ENCODE measurements around the gene SETD3.

The SETD3 gene

DNA sequence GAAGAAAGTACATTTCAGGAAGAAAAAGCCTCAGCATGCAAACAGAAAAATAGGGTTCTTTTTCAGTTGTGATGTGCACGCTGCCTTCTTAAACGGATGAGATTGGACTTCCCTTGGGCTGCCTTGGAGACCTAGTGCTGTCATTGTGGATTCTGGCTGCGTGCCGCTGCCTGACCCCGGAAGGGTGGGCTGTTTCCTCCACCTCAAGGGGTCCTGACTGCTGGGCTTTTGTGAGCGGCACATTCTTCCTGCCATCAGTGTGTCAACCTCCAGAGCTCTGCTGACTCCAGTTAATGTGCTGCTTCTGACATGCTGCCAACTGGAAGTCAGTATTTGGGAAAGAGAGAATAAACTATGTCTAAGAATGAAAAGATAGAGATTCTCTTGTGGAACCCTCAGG is 25.6 kb upstream of the SETD3 start:
- Histone ChIP-seq H3K9me3 (ENCODE audit: insufficient read depth, low read length) (no peaks in the 10 kb centered on the region), H3K79me2 (ENCODE audit: insufficient read depth, low read length) (no peaks in the 10 kb centered on the region), H3K27me3 (ENCODE audit: low read length) (no peaks in the 10 kb centered on the region), H2AFZ (ENCODE audit: low read depth, low read length, severe bottlenecking) (no peak overlapping the region), H3K27ac (ENCODE audit: low read depth, low read length) (no peak overlapping the region), H3K4me2 (ENCODE audit: low read depth, low read length, poor library complexity, severe bottlenecking) (no peak overlapping the region), H3K36me3 (ENCODE audit: low read length) (peaks cover 13% of the 10 kb centered on the region; the same call in 1 of the 2 replicates), H4K20me1 (ENCODE audit: low read depth, low read length) (no peaks in the 10 kb centered on the region), H3F3A (ENCODE audit: insufficient read depth) (no peaks in the 10 kb centered on the region), H3K9ac (ENCODE audit: low read length) (no peak overlapping the region), H3K9me2 (replicated peaks; ENCODE audit: insufficient read depth, low read length) (no peaks in the 10 kb centered on the region), H3K4me3 (ENCODE audit: insufficient read depth, low read length, poor library complexity, severe bottlenecking) (no peak overlapping the region)
- TF ChIP-seq EZH2phosphoT487 (conservative IDR thresholded peaks at IDR 0.05; ENCODE audit: low read length) = no peak
- TF ChIP-seq, protein P1, sequence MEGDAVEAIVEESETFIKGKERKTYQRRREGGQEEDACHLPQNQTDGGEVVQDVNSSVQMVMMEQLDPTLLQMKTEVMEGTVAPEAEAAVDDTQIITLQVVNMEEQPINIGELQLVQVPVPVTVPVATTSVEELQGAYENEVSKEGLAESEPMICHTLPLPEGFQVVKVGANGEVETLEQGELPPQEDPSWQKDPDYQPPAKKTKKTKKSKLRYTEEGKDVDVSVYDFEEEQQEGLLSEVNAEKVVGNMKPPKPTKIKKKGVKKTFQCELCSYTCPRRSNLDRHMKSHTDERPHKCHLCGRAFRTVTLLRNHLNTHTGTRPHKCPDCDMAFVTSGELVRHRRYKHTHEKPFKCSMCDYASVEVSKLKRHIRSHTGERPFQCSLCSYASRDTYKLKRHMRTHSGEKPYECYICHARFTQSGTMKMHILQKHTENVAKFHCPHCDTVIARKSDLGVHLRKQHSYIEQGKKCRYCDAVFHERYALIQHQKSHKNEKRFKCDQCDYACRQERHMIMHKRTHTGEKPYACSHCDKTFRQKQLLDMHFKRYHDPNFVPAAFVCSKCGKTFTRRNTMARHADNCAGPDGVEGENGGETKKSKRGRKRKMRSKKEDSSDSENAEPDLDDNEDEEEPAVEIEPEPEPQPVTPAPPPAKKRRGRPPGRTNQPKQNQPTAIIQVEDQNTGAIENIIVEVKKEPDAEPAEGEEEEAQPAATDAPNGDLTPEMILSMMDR (IDR thresholded peaks at IDR 0.05; ENCODE audit: insufficient read depth, low read length, poor library complexity, severe bottlenecking) = no peak

DNA sequence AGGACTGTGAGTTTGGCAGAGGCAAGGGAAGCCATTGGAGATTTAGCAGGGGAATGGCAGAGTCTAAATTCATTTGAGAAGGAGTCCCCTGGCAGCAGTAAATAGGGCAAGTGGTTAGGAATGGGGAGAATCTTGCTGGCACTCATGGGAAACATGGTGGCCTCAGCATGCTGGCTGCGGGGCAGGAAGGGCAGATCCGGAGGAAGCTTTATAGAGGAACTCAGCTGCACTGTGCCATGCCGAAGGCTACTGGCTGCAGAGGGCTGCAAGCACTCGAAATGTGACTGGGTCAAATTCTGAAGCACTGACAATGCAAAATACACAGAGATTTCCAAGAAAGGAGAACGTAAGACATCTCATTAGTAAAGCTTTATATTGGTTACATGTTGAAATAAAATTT is 24.4 kb upstream of the SETD3 start:
- TF ChIP-seq, protein P1 (IDR thresholded peaks at IDR 0.05; ENCODE audit: insufficient read depth, low read length, poor library complexity, severe bottlenecking) = no peak
- TF ChIP-seq EZH2phosphoT487 (conservative IDR thresholded peaks at IDR 0.05; ENCODE audit: low read length) = no peak
- H3K4me3 ChIP-seq (ENCODE audit: insufficient read depth, low read length, poor library complexity, severe bottlenecking) = no peak overlapping the region
- H3K9me2 ChIP-seq (replicated peaks; ENCODE audit: insufficient read depth, low read length) = no peaks in the 10 kb centered on the region
- no peaks in the 10 kb centered on the region for H3K79me2 ChIP-seq (ENCODE audit: insufficient read depth, low read length)
- no peak overlapping the region for H3K9ac ChIP-seq (ENCODE audit: low read length)
- H3K27ac ChIP-seq (ENCODE audit: low read depth, low read length) = no peak overlapping the region
- H4K20me1 ChIP-seq (ENCODE audit: low read depth, low read length) = no peaks in the 10 kb centered on the region
- H3K9me3 ChIP-seq (ENCODE audit: insufficient read depth, low read length) = no peaks in the 10 kb centered on the region
- no peak overlapping the region for H2AFZ ChIP-seq (ENCODE audit: low read depth, low read length, severe bottlenecking)
- H3F3A ChIP-seq (ENCODE audit: insufficient read depth) = no peaks in the 10 kb centered on the region
- no peak overlapping the region for H3K4me2 ChIP-seq (ENCODE audit: low read depth, low read length, poor library complexity, severe bottlenecking)
- peaks cover 18% of the 10 kb centered on the region; the same call in 1 of the 2 replicates for H3K36me3 ChIP-seq (ENCODE audit: low read length)
- no peaks in the 10 kb centered on the region for H3K27me3 ChIP-seq (ENCODE audit: low read length)

DNA sequence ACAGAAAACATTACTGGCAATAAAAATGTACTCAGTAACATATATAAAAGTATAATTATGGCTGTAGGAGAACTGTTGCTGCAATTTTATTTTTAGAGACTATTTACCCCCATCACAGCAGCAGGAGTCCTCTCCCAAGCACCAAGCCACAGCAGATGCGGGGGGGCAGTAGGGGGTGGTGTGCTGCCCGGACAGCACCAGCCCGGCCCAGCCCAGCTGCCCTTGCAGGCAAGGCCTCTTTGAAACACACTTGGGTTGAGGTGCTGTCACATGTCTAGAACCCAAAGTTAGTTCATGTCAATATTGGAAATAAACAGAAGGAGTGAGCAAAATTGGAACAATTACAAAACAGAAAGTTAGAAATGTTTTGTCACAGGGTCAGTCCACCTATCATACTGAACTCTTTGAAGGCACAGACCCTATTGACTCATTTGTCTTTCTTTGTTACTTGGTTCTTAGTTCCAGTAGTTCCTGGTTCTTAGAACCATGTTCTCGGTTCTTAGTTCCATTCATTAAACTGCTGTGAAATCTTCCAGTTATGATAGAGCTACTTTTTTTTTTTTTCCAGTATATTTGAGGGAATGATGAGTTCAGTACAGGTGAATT is 23.3 kb upstream of the SETD3 start:
- no peaks in the 10 kb centered on the region for H4K20me1 ChIP-seq (ENCODE audit: low read depth, low read length)
- no peak for TF ChIP-seq EZH2phosphoT487 (conservative IDR thresholded peaks at IDR 0.05; ENCODE audit: low read length)
- TF ChIP-seq, protein P1 (IDR thresholded peaks at IDR 0.05; ENCODE audit: insufficient read depth, low read length, poor library complexity, severe bottlenecking) = no peak
- H3K27ac ChIP-seq (ENCODE audit: low read depth, low read length) = no peak overlapping the region
- no peaks in the 10 kb centered on the region for H3K27me3 ChIP-seq (ENCODE audit: low read length)
- no peaks in the 10 kb centered on the region for H3K79me2 ChIP-seq (ENCODE audit: insufficient read depth, low read length)
- H3K9me2 ChIP-seq (replicated peaks; ENCODE audit: insufficient read depth, low read length) = no peaks in the 10 kb centered on the region
- no peak overlapping the region for H3K4me2 ChIP-seq (ENCODE audit: low read depth, low read length, poor library complexity, severe bottlenecking)
- no peak overlapping the region for H3K4me3 ChIP-seq (ENCODE audit: insufficient read depth, low read length, poor library complexity, severe bottlenecking)
- H3F3A ChIP-seq (ENCODE audit: insufficient read depth) = no peaks in the 10 kb centered on the region
- H3K9me3 ChIP-seq (ENCODE audit: insufficient read depth, low read length) = no peaks in the 10 kb centered on the region
- H3K9ac ChIP-seq (ENCODE audit: low read length) = no peak overlapping the region
- H2AFZ ChIP-seq (ENCODE audit: low read depth, low read length, severe bottlenecking) = no peak overlapping the region
- peaks cover 18% of the 10 kb centered on the region; the same call in 1 of the 2 replicates for H3K36me3 ChIP-seq (ENCODE audit: low read length)

Measured in SU-DHL-6 (cell line).